HepG2 (cell line): ENCODE measurements around the gene ENAH.

Experiments
- HNRNPUL1 ChIP-seq: fragments of 200-400 bp; formaldehyde crosslinking; IDR thresholded peaks from 2 replicates; pipeline ENCODE4 v1.6.1; 2017; ENCODE audit warnings: low read depth, mild to moderate bottlenecking, low read length, moderate library complexity
- JUND ChIP-seq: sonication (generic); formaldehyde crosslinking; IDR thresholded peaks from 2 replicates; pipeline ENCODE4 v1.8.0; 2022; ENCODE audit warnings: mild to moderate bottlenecking, missing genetic modification reagents
- MEF2D ChIP-seq: sonication (generic); formaldehyde crosslinking; IDR thresholded peaks from 2 replicates; pipeline ENCODE4 v1.5.1; 2020; ENCODE audit warnings: mild to moderate bottlenecking, missing genetic modification reagents
- RAD51 ChIP-seq: fragments of 450-650 bp; IDR thresholded peaks from 2 replicates; pipeline ENCODE4 v1.6.1; 2016; ENCODE audit warnings: borderline replicate concordance

DNA sequence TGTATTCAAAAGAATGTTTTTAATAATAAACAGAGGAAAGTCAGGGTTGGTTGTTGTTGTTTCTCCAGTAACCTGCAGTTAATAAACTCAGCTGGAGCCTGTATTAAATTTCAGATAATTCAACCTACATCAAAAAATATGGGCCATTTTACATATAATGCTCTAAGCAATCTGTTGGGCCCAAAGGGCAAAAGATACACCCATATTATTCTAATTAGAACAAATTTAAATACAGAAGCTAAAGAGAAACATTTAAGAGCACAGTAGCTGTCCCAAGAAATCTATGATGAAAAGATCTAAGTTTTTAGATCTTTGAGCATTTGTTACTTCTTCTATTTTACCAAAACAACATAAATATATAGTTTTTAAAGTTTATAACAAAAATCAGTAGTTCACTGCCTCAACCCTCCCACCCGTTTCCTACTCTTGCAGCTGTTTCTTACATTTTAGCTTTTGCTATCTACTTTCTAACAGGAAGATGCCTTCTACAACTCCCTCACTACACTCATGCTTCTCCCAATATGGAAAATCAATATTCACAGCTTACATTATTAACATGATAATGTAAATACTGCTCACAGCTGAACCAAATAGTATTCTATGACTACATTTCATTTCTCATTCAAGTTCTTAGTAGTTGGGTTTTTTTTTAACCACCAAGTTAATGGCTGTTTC lies 130.2 kb downstream of the ENAH start:
- TF ChIP-seq MEF2D (no peak), RAD51 (no peak), JUND (CRISPR knock-in tag) (no peak), HNRNPUL1 (no peak)
